ENCODE data around the gene LSM10. TPM values are rescaled to one million over a fixed set of nuclear protein-coding genes. Genes with fewer than 3 reads are reported as not detected.

The LSM10 gene
- total RNA-seq, 2 donors from 2014 or later: 22.4 to 30.3 TPM

DNA sequence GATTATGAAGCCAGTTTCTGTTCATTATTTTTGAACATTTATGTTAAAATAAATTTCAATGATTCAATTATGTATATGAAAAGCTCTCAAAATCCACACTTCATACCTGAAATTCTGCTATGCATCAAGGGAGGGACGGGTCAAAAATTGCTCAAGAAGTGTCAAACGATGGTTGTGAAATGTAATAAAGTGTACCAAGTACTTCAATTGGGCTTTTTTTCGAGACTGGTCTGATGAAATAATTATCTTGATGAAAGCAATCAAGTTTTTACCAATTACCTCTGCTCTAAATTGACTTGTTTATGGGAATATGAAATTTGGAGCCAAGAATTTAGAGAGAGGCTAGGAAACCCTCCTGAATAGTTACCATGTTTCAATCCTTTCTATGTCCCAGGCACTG lies 44.6 kb upstream of the LSM10 start:
- intact Hi-C loops (cut with DNase I): no loop called here
- Histone ChIP-seq H3K4me1 (no peaks in the 10 kb centered on the region), H3K36me3 (no peaks in the 10 kb centered on the region), H3K9ac (ENCODE audit: low read depth in 2 of 2, low read length in 2 of 2) (no peak overlapping the region), H3K9me3 (no peaks in the 10 kb centered on the region), H3K27me3 (no peaks in the 10 kb centered on the region), H3K27ac (no peak overlapping the region), H3K4me3 (no peak overlapping the region)
- no peak for DNase-seq
- TF ChIP-seq, protein P1, sequence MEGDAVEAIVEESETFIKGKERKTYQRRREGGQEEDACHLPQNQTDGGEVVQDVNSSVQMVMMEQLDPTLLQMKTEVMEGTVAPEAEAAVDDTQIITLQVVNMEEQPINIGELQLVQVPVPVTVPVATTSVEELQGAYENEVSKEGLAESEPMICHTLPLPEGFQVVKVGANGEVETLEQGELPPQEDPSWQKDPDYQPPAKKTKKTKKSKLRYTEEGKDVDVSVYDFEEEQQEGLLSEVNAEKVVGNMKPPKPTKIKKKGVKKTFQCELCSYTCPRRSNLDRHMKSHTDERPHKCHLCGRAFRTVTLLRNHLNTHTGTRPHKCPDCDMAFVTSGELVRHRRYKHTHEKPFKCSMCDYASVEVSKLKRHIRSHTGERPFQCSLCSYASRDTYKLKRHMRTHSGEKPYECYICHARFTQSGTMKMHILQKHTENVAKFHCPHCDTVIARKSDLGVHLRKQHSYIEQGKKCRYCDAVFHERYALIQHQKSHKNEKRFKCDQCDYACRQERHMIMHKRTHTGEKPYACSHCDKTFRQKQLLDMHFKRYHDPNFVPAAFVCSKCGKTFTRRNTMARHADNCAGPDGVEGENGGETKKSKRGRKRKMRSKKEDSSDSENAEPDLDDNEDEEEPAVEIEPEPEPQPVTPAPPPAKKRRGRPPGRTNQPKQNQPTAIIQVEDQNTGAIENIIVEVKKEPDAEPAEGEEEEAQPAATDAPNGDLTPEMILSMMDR (IDR thresholded peaks at IDR 0.05): no peak

DNA sequence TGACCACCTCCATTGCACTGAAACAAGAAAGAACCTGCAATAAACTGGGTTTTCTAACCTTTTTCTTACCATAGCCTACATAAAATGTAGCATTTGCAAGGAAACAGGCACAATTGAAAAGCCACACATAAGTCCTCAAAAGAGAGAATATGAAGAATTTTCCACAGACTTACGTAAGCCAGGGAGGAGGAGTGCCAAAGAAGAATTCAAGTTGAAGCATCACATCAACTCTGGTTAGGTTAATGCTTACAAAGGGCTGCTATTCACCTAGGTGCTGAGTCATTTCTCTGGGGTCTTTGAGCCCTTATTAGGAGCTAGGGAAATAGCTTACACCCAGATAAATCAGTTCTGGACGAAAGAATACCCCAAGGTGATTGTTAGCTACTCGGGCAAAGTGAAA lies 42.9 kb upstream of the LSM10 start:
- no peak overlapping the region for H3K4me3 ChIP-seq
- no peaks in the 10 kb centered on the region for H3K27me3 ChIP-seq
- no peaks in the 10 kb centered on the region for H3K9me3 ChIP-seq
- no peaks in the 10 kb centered on the region for H3K4me1 ChIP-seq
- TF ChIP-seq, protein P1 (IDR thresholded peaks at IDR 0.05): no peak
- no peak for DNase-seq
- H3K27ac ChIP-seq: no peak overlapping the region
- no peak overlapping the region for H3K9ac ChIP-seq (ENCODE audit: low read depth in 2 of 2, low read length in 2 of 2)
- H3K36me3 ChIP-seq: no peaks in the 10 kb centered on the region
- intact Hi-C loops (cut with DNase I): no loop called here

DNA sequence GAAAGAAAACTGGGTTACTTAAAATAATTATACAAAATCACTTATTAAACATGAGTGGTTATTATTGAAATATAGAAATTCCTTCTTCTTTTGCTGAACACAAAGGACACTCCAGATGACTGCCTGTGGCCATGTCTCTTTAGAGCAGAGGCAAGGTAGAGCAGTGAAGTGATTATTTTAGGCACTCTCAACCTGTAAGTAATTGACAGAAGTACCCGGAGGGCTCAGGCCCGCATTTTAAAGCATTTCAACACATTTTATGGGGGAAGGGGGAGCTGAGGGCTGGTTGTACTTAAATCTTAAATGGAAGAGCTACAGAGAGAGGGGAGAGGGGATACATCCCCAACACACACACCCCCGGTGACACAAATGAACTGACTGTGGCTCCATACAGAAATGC lies 42.3 kb upstream of the LSM10 start:
- no peak overlapping the region for H3K4me3 ChIP-seq

DNA sequence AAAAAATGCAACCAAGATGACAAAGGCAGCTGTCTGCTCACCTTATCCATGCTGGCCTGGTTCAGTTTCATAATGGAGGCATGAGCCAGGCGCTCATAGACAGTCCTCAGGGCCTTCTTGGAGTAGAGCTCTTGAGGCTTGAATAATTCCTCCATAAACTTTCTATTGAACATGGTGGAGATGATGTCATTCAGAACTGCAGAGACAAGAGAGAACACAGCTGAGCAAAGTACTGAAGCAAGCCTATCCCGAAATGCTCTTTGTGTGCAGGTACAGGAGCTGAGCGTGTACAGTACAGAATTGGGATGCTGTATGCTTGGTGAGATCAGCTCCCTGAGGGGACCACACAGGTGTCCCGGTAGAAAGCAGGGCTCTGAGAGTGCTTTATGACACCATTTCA lies 41.0 kb upstream of the LSM10 start:
- no peaks in the 10 kb centered on the region for H3K36me3 ChIP-seq
- no peaks in the 10 kb centered on the region for H3K27me3 ChIP-seq
- TF ChIP-seq, protein P1 (IDR thresholded peaks at IDR 0.05): no peak
- H3K4me1 ChIP-seq: no peaks in the 10 kb centered on the region
- intact Hi-C loops (cut with DNase I): no loop called here
- no peaks in the 10 kb centered on the region for H3K9me3 ChIP-seq
- no peak overlapping the region for H3K27ac ChIP-seq
- H3K4me3 ChIP-seq: no peak overlapping the region
- H3K9ac ChIP-seq (ENCODE audit: low read depth in 2 of 2, low read length in 2 of 2): no peak overlapping the region
- no peak for DNase-seq

More for the DNA sequence above, 42.3 kb upstream of the LSM10 start:
- H3K27me3 ChIP-seq: no peaks in the 10 kb centered on the region
- no peak overlapping the region for H3K9ac ChIP-seq (ENCODE audit: low read depth in 2 of 2, low read length in 2 of 2)
- no peak for DNase-seq
- no peaks in the 10 kb centered on the region for H3K4me1 ChIP-seq
- H3K27ac ChIP-seq: no peak overlapping the region
- no peaks in the 10 kb centered on the region for H3K9me3 ChIP-seq
- H3K36me3 ChIP-seq: no peaks in the 10 kb centered on the region
- intact Hi-C loops (cut with DNase I): no loop called here
- TF ChIP-seq, protein P1 (IDR thresholded peaks at IDR 0.05): no peak

DNA sequence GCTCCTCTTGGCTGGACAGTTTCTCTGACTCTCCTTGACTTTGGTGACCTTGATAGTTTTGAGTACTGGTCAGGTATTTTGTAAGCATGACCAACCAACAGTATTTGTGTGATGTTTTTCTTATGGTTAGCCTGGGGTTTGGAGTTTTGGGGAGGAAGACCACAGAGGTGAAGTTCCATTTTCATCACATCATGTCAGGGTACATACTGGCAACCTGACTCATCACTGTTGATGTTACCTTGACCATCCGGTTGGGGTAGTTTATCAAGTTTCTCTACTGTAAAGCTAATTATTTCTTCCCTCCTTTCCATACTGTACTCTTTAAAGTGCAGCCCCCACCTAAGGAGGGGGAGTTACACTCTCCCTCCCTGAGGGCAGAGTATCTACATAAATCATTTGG lies 39.1 kb upstream of the LSM10 start:
- H3K27me3 ChIP-seq: no peaks in the 10 kb centered on the region
- no peak overlapping the region for H3K27ac ChIP-seq
- H3K9ac ChIP-seq (ENCODE audit: low read depth in 2 of 2, low read length in 2 of 2): no peak overlapping the region
- H3K9me3 ChIP-seq: no peaks in the 10 kb centered on the region
- no peaks in the 10 kb centered on the region for H3K36me3 ChIP-seq
- TF ChIP-seq, protein P1 (IDR thresholded peaks at IDR 0.05): no peak
- no peaks in the 10 kb centered on the region for H3K4me1 ChIP-seq
- intact Hi-C loops (cut with DNase I): no loop called here
- no peak for DNase-seq
- no peak overlapping the region for H3K4me3 ChIP-seq

DNA sequence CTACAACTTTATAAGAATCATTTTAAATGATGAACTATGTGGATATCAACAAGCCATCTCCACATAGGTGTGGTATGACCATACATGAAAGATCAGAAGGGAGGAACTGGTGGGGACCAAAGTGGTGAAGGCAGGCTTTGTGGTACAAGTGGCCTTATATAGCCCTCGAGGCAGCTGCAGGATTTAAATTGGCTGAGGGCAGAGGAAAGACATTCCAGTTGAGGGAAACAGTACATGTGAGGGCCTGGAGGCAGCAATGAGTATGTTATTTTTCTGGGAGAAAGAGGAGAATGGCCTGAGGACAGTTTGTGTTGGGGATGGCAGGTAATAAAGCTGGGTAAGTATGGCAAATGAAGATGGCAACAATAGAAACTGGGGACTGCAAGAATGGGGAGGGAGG lies 35.4 kb upstream of the LSM10 start:
- Histone ChIP-seq H3K4me3 (no peak overlapping the region), H3K27me3 (no peaks in the 10 kb centered on the region), H3K9me3 (no peaks in the 10 kb centered on the region), H3K4me1 (no peaks in the 10 kb centered on the region), H3K27ac (no peak overlapping the region), H3K9ac (ENCODE audit: low read depth in 2 of 2, low read length in 2 of 2) (no peak overlapping the region), H3K36me3 (no peaks in the 10 kb centered on the region)
- intact Hi-C loops (cut with DNase I): no loop called here
- TF ChIP-seq, protein P1 (IDR thresholded peaks at IDR 0.05): no peak
- no peak for DNase-seq

All from colonic mucosa (tissue), 4 donors.